SK-N-SH treated with all-trans-retinoic acid at 6 μM for 48 hours (cell line): Measurements from ENCODE around the gene COPE.

Experiments used
- ATAC-seq: fragments of 200-7000 bp; cut with Tn5 transposase; 3 replicates; pipeline ENCODE4 v1.9.1; 2020; ENCODE audit warnings: mild to moderate bottlenecking, moderate library complexity
- ARNTL ChIP-seq: fragments of 450-650 bp; formaldehyde crosslinking; IDR thresholded peaks from 2 replicates; pipeline ENCODE4 v1.5.0; 2020; ENCODE audit warnings: low read depth, mild to moderate bottlenecking, moderate library complexity, borderline replicate concordance
- BACH2 ChIP-seq: fragments of 250-450 bp; sonication (Bioruptor Pico); IDR thresholded peaks from 2 replicates; pipeline ENCODE4 v1.9.0; 2021; ENCODE audit warnings: mild to moderate bottlenecking, borderline replicate concordance
- CSDC2 ChIP-seq: fragments of 250-450 bp; sonication (Bioruptor Pico); IDR thresholded peaks from 2 replicates; pipeline ENCODE4 v1.5.0; 2020; ENCODE audit warnings: mild to moderate bottlenecking, moderate library complexity
- ESRRG ChIP-seq: fragments of 250-450 bp; sonication (Bioruptor Pico); IDR thresholded peaks from 2 replicates; pipeline ENCODE4 v1.6.1; 2021; ENCODE audit warnings: mild to moderate bottlenecking
- GLIS3 ChIP-seq: fragments of 250-450 bp; sonication (Bioruptor Pico); IDR thresholded peaks from 2 replicates; pipeline ENCODE4 v1.5.0; 2020; ENCODE audit warnings: mild to moderate bottlenecking, moderate library complexity
- ISL1 ChIP-seq: fragments of 250-450 bp; sonication (Bioruptor Pico); IDR thresholded peaks from 2 replicates; pipeline ENCODE4 v2.1.2; 2022; ENCODE audit warnings: mild to moderate bottlenecking, moderate library complexity
- OSR1 ChIP-seq: fragments of 250-450 bp; sonication (Bioruptor Pico); IDR thresholded peaks from 2 replicates; pipeline ENCODE4 v1.8.0; 2022; ENCODE audit warnings: moderate library complexity, mild to moderate bottlenecking, inconsistent platforms
- PPARA ChIP-seq: fragments of 250-450 bp; sonication (Bioruptor Pico); IDR thresholded peaks from 2 replicates; pipeline ENCODE4 v1.5.0; 2020; ENCODE audit warnings: mild to moderate bottlenecking, borderline replicate concordance
- RARB ChIP-seq: fragments of 250-450 bp; sonication (Bioruptor Pico); IDR thresholded peaks from 2 replicates; pipeline ENCODE4 v1.8.0; 2021; ENCODE audit warnings: mild to moderate bottlenecking, moderate library complexity
- SNAI2 ChIP-seq: fragments of 250-450 bp; sonication (Bioruptor Pico); IDR thresholded peaks from 2 replicates; pipeline ENCODE4 v1.5.0; 2020; ENCODE audit warnings: mild to moderate bottlenecking, moderate library complexity
- TCF4 ChIP-seq: fragments of 250-450 bp; sonication (Bioruptor Pico); IDR thresholded peaks from 2 replicates; pipeline ENCODE4 v1.8.0; 2021; ENCODE audit warnings: mild to moderate bottlenecking, moderate library complexity, borderline replicate concordance
- ZC3H10 ChIP-seq: fragments of 250-450 bp; sonication (Bioruptor Pico); IDR thresholded peaks from 2 replicates; pipeline ENCODE4 v1.5.1; 2021; ENCODE audit warnings: mild to moderate bottlenecking, moderate library complexity
- ZFP3 ChIP-seq: fragments of 250-450 bp; sonication (Bioruptor Pico); IDR thresholded peaks from 2 replicates; pipeline ENCODE4 v1.5.0; 2020; ENCODE audit warnings: mild to moderate bottlenecking, moderate library complexity
- ZFP30 ChIP-seq: fragments of 450-650 bp; formaldehyde crosslinking; IDR thresholded peaks from 2 replicates; pipeline ENCODE4 v1.5.0; 2022; ENCODE audit warnings: mild to moderate bottlenecking, moderate library complexity
- ZNF565 ChIP-seq: fragments of 450-650 bp; formaldehyde crosslinking; conservative IDR thresholded peaks from 2 replicates; pipeline ENCODE4 v1.5.0; 2020; ENCODE audit warnings: low read depth, mild to moderate bottlenecking, moderate library complexity
- ZNF70 ChIP-seq: fragments of 450-650 bp; formaldehyde crosslinking; IDR thresholded peaks from 2 replicates; pipeline ENCODE4 v1.5.0; 2020; ENCODE audit warnings: mild to moderate bottlenecking, moderate library complexity
- ZNF8 ChIP-seq: fragments of 450-650 bp; formaldehyde crosslinking; IDR thresholded peaks from 2 replicates; pipeline ENCODE4 v1.5.0; 2020; ENCODE audit warnings: mild to moderate bottlenecking, moderate library complexity
- TF ChIP-seq, protein P1 (sequence below): fragments of 250-450 bp; sonication (Bioruptor Pico); IDR thresholded peaks from 2 replicates; pipeline ENCODE4 v1.5.1; 2021; ENCODE audit warnings: mild to moderate bottlenecking, moderate library complexity
- TF ChIP-seq, protein P2 (sequence below): fragments of 250-450 bp; sonication (Bioruptor Pico); IDR thresholded peaks from 2 replicates; pipeline ENCODE4 v1.8.0; 2020; ENCODE audit warnings: mild to moderate bottlenecking, moderate library complexity, borderline replicate concordance
- TF ChIP-seq, protein P3 (sequence below): fragments of 250-450 bp; sonication (Bioruptor Pico); IDR thresholded peaks from 2 replicates; pipeline ENCODE4 v1.5.0; 2020; ENCODE audit warnings: mild to moderate bottlenecking, moderate library complexity
- TF ChIP-seq, protein P4 (sequence below): fragments of 250-450 bp; sonication (Bioruptor Pico); IDR thresholded peaks from 2 replicates; pipeline ENCODE4 v1.8.0; 2021; ENCODE audit warnings: low read depth, mild to moderate bottlenecking, moderate library complexity, borderline replicate concordance
- TF ChIP-seq, protein P5 (sequence below): fragments of 250-450 bp; sonication (Bioruptor Pico); IDR thresholded peaks from 2 replicates; pipeline ENCODE4 v1.5.1; 2020; ENCODE audit warnings: low read depth, mild to moderate bottlenecking, moderate library complexity

COPE gene

DNA sequence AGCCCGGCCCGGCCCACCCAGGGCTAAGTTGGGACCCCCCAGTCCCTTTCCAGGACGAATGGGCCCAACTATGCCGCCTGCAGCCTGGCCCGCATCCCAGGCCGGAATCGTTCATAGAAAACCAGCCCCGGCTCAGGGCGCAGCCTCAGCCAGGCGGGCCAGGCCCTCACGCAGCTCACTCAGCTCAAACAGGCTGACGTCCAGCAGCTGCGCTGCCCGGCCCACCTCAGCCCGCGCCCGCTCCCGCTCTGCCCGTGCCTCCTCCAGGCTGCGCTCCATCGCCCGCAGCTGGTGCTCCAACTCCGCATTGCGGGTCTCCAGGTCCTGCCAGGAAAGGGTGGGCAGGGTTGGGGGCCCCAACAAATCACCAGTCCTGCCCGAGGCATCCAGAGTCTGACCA, 10.1 kb upstream of the COPE start:
- ATAC-seq: no peak
- TF ChIP-seq SNAI2: no peak
- no peak for TF ChIP-seq BACH2
- TF ChIP-seq, protein P1, sequence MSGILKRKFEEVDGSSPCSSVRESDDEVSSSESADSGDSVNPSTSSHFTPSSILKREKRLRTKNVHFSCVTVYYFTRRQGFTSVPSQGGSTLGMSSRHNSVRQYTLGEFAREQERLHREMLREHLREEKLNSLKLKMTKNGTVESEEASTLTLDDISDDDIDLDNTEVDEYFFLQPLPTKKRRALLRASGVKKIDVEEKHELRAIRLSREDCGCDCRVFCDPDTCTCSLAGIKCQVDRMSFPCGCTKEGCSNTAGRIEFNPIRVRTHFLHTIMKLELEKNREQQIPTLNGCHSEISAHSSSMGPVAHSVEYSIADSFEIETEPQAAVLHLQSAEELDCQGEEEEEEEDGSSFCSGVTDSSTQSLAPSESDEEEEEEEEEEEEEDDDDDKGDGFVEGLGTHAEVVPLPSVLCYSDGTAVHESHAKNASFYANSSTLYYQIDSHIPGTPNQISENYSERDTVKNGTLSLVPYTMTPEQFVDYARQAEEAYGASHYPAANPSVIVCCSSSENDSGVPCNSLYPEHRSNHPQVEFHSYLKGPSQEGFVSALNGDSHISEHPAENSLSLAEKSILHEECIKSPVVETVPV: no peak
- TF ChIP-seq RARB: no peak
- no peak for TF ChIP-seq ESRRG (CRISPR knock-in tag)
- TF ChIP-seq, protein P2, sequence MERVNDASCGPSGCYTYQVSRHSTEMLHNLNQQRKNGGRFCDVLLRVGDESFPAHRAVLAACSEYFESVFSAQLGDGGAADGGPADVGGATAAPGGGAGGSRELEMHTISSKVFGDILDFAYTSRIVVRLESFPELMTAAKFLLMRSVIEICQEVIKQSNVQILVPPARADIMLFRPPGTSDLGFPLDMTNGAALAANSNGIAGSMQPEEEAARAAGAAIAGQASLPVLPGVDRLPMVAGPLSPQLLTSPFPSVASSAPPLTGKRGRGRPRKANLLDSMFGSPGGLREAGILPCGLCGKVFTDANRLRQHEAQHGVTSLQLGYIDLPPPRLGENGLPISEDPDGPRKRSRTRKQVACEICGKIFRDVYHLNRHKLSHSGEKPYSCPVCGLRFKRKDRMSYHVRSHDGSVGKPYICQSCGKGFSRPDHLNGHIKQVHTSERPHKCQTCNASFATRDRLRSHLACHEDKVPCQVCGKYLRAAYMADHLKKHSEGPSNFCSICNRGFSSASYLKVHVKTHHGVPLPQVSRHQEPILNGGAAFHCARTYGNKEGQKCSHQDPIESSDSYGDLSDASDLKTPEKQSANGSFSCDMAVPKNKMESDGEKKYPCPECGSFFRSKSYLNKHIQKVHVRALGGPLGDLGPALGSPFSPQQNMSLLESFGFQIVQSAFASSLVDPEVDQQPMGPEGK: no peak
- no peak for TF ChIP-seq ZFP30 (CRISPR knock-in tag)
- no peak for TF ChIP-seq GLIS3 (CRISPR knock-in tag)

DNA sequence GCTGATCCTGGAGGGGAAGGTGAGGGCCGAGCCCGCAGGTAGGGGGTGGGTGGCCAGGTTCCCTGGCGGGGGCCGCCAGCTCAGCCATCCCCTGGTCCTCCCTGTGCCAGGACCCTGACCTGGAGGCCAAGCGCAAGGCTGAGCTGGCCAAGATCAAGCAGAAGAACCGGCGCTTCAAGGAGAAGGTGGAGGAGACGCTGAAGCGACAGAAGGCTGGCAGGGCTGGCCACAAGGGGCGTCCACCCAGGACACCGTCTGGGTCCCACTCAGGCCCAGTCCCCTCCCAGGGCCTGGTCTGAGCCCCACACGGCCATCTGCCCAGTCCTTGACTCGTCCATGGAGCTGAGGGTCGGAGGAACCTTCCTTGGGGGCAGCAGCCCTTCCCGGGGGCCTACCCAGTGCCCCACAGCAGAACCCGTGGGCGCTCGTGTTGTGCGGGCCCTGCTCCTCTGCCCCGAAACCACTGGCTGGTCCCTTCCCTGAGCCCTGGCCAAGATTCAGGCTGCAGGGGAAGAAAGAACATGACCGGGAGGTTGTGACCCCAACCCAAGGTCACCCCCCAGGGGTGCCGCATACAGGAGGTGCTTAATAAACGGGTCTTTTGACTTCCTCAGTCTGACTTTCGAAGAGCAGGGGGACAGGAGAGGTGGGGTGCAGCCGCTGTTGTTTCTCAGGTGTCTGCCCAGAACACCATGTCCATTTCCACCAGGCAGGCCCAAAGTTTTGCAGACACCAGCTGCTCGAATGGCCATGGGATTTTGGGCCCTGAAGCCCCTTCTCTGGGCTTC, 9.0 kb upstream of the COPE start:
- TF ChIP-seq ZFP30 (CRISPR knock-in tag): no peak
- no peak for TF ChIP-seq ZNF70
- TF ChIP-seq TCF4: no peak
- TF ChIP-seq ZC3H10 (CRISPR knock-in tag): no peak
- no peak for TF ChIP-seq CSDC2
- no peak for TF ChIP-seq ZFP3 (CRISPR knock-in tag)
- no peak for TF ChIP-seq ZNF8 (CRISPR knock-in tag)
- no peak for TF ChIP-seq ARNTL (CRISPR knock-in tag)
- TF ChIP-seq, protein P3, sequence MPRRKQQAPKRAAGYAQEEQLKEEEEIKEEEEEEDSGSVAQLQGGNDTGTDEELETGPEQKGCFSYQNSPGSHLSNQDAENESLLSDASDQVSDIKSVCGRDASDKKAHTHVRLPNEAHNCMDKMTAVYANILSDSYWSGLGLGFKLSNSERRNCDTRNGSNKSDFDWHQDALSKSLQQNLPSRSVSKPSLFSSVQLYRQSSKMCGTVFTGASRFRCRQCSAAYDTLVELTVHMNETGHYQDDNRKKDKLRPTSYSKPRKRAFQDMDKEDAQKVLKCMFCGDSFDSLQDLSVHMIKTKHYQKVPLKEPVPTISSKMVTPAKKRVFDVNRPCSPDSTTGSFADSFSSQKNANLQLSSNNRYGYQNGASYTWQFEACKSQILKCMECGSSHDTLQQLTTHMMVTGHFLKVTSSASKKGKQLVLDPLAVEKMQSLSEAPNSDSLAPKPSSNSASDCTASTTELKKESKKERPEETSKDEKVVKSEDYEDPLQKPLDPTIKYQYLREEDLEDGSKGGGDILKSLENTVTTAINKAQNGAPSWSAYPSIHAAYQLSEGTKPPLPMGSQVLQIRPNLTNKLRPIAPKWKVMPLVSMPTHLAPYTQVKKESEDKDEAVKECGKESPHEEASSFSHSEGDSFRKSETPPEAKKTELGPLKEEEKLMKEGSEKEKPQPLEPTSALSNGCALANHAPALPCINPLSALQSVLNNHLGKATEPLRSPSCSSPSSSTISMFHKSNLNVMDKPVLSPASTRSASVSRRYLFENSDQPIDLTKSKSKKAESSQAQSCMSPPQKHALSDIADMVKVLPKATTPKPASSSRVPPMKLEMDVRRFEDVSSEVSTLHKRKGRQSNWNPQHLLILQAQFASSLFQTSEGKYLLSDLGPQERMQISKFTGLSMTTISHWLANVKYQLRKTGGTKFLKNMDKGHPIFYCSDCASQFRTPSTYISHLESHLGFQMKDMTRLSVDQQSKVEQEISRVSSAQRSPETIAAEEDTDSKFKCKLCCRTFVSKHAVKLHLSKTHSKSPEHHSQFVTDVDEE (CRISPR knock-in tag): no peak
- no peak for TF ChIP-seq BACH2
- TF ChIP-seq OSR1 (CRISPR knock-in tag): no peak
- TF ChIP-seq, all 23 proteins: peak for 0
- no peak for ATAC-seq

DNA sequence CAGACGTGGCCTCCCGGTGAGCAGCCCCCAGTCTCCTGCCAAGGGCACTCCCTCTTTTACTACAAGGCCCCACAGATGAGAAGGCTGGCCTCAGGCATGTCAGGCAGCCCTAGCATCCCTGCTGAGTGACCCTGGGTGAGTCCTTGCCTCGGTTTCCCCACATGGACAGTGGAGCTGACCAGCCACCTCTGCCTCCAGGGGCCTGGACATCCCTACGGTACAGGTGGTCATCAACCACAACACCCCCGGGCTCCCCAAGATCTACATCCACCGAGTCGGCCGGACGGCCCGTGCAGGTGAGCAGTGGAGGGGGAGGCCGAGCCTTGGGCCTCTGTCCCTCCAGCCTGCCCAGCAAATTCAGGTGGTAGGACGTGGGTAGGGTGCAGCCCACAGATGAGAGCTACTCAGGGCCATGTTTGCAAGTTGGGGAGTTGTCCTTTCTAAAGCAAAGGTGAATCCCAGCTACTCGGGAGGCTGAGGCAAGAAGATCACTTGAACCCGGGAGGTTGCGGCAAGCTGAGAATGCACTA, 5.6 kb upstream of the COPE start:
- no peak for ATAC-seq
- TF ChIP-seq ZNF8 (CRISPR knock-in tag) (no peak), GLIS3 (CRISPR knock-in tag) (no peak), CSDC2 (no peak), ZC3H10 (CRISPR knock-in tag) (no peak), ZNF70 (no peak), ZFP3 (CRISPR knock-in tag) (no peak), BACH2 (no peak), ZNF565 (CRISPR knock-in tag) (no peak), ARNTL (CRISPR knock-in tag) (no peak), PPARA (no peak), ISL1 (no peak), ESRRG (CRISPR knock-in tag) (no peak)
- TF ChIP-seq, protein P1: no peak
- TF ChIP-seq, protein P2: no peak
- TF ChIP-seq, protein P4, sequence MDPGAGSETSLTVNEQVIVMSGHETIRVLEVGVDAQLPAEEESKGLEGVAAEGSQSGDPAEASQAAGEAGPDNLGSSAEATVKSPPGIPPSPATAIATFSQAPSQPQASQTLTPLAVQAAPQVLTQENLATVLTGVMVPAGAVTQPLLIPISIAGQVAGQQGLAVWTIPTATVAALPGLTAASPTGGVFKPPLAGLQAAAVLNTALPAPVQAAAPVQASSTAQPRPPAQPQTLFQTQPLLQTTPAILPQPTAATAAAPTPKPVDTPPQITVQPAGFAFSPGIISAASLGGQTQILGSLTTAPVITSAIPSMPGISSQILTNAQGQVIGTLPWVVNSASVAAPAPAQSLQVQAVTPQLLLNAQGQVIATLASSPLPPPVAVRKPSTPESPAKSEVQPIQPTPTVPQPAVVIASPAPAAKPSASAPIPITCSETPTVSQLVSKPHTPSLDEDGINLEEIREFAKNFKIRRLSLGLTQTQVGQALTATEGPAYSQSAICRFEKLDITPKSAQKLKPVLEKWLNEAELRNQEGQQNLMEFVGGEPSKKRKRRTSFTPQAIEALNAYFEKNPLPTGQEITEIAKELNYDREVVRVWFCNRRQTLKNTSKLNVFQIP: no peak
- TF ChIP-seq, protein P5, sequence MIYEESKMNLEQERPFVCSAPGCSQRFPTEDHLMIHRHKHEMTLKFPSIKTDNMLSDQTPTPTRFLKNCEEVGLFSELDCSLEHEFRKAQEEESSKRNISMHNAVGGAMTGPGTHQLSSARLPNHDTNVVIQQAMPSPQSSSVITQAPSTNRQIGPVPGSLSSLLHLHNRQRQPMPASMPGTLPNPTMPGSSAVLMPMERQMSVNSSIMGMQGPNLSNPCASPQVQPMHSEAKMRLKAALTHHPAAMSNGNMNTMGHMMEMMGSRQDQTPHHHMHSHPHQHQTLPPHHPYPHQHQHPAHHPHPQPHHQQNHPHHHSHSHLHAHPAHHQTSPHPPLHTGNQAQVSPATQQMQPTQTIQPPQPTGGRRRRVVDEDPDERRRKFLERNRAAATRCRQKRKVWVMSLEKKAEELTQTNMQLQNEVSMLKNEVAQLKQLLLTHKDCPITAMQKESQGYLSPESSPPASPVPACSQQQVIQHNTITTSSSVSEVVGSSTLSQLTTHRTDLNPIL (CRISPR knock-in tag): no peak
